Activated CD8-positive, alpha-beta memory T cell treated with anti-CD3 and anti-CD28 coated beads, Interleukin-2, amount 50 U/mL, for 48 hours (primary cell): ENCODE results near the gene MAST4.
"Not testable (repeated sequence)": the region's sequence is repeated elsewhere in the genome, so short reads cannot be mapped to it uniquely, and the experiment has no call there.

Experiments
- DNase-seq: peaks from one replicate; pipeline ENCODE4 v3.0.0-alpha.2; 2020

MAST4 gene

DNA sequence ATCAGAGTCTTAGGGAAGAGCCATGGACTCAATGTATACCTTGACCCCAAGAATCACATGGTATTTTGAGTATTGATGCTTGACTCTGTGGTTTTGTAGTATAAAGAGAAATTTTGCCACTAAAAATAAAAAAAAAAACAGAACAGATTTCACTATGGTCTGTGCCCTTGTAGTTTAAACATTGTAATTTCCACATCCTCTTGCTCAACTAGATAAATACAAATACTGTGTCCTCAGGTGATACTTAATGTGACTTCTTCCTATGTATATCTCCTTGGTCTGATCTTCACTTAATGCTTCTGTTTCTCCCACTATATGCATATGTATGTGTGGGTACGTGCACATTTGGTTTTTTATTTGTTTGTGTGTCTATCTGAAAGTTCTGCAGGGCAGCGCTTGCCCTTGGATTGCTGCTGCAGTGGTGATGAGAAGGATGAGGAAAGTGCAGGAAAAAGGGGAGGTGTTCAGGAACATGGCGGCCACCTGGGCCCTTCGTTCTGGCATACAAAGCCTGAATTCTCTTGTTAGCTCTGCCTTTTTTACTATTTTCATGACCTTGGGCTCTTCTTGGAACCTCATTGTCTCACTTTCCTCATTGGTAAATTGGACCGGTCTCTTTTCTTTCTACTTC lies 222.2 kb downstream of the MAST4 start:
- no peak for DNase-seq

- DNase-seq: no peak
Measured at GRCh38 chr5:66818935-66819328, 222.7 kb downstream of the MAST4 start.

- no peak for DNase-seq
Measured at GRCh38 chr5:66820630-66821207, 224.5 kb downstream of the MAST4 start.

DNA sequence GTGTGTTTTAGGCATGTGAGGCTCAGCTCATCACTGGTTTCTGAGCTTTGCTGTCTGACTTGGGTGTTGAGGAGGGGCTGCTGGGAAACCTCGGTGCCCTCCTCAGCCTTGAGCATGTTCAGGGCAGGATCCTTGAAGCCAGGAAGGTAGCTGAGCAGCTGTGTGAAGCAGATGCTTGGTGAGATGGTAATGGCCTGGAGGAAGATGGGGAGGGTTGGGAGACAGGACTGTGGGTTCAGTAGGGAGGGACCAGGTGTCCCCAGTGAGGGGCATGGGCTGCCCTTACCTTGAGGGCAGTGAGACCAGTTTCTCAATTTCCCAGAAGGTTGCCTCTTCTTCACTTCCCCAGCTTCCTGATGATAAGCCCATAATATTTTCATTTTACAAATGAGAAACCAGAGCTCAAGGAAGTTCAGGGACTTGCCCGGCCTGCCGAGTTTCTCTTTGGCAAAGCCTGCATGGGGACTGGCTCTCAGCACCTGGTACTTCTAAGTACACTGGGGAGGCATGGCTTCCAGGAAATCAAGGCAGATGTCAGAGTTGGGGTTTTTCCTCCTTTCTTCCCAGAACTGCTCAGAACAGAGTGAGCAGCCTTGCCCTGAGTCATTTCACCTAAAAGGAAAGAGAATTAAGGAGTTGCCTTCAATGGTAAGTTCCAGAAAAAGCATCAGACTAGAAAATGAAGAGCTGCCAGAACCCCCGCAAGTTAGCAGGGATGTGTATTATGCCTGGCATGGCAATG lies 225.7 kb downstream of the MAST4 start:
- DNase-seq: peak; percentile 56

DNA sequence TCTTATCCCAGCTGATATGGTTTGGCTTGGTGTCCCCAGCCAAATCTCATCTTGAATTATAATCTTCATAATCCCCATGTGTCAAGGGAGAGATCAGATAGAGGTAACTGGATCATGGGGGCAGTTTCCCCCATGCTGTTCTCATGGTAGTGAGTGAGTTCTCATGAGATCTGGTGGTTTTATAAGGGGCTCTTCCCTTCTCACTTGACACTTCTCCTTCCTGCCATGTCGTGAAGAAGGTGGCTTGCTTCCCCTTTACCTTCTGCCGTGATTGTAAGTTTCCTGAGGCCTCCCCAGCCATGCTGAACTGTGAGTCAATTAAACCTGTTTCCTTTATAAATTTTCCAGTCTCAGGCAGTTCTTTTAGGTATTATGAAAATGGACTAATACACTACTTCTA lies 226.7 kb downstream of the MAST4 start:
- DNase-seq: not testable (repeated sequence)

GRCh38 chr5:66824476-66824875 lies 228.3 kb downstream of the MAST4 start:
- DNase-seq: no peak

DNA sequence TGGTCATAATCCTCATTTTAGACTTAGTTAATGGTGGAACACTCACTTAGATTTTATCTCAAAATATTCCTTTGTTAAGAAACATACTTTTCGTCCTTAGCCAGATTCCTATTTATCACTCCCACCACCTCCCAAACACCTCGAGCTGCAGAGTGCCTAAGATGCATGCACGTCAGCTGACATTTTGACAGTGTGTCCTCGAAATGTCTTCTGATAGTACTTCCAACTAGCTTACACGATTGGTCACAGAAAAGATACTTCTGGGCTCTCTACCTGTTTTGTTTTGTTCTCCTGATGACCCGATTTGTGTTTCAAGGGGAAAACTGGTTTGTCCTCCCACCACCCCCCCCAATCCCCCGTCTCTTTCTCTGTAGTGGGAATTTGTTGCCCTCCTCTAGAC lies 230.1 kb downstream of the MAST4 start:
- DNase-seq: no peak

- no peak for DNase-seq
Measured at GRCh38 chr5:66826696-66827095, 230.5 kb downstream of the MAST4 start.

DNA sequence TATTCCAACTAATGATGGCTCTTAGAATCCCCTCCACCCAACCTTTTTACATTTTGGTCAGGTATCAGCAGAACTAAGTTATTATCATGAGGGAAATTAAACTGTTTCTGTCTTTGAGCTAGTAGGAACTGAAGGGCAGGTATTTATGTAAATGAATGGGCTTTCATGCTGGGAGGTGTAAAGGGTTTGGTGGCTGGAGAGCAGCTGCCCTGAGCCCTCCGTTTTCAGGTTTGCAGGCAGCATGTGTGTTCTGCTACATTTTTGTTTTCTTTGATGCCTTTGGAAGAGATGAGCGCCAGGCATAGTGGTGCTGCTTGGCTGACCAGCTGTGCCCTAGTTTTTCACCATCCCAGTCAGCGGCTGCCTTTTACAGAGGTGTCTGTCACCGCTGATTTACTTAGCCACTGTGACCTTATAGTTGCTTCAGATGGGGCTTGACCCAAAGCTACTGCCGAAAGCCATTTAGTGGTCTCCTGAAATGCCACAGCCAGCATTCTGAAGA lies 231.9 kb downstream of the MAST4 start:
- DNase-seq: no peak

GRCh38 chr5:66828548-66829357 lies 232.6 kb downstream of the MAST4 start:
- DNase-seq: peak; percentile 70

- DNase-seq: no peak
Measured at GRCh38 chr5:66829358-66829674, 233.1 kb downstream of the MAST4 start.

- no peak for DNase-seq
Measured at GRCh38 chr5:66829826-66830225, 233.6 kb downstream of the MAST4 start.

- no peak for DNase-seq
Measured at GRCh38 chr5:66830636-66831035, 234.4 kb downstream of the MAST4 start.

GRCh38 chr5:66839636-66840185 lies 243.5 kb downstream of the MAST4 start:
- DNase-seq: no peak

DNA sequence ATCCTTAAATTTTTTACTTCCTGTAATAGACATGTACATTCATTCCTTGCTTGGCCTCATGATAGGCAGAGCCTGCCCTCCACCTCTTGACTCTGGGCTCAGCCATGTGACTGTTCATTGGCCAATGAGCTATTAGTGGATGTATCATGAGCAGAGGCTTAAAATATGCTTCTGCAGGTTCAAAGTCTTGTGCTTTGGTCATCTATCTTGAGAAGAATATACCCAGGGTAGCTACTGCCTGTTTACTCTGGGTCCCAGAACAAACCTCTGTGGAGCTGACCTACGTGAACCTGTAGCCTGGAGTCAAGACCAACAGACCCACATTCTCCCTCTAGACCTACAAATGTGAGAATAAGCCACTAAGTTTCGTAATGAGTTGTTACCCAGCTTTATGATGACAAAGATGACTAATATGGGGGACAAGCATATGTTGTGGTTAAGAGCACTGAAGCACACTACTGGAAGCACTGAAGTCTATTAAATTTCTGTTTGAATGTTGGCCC lies 244.4 kb downstream of the MAST4 start:
- DNase-seq: peak; percentile 58

- no peak for DNase-seq
Measured at GRCh38 chr5:66841264-66841663, 245.1 kb downstream of the MAST4 start.

DNA sequence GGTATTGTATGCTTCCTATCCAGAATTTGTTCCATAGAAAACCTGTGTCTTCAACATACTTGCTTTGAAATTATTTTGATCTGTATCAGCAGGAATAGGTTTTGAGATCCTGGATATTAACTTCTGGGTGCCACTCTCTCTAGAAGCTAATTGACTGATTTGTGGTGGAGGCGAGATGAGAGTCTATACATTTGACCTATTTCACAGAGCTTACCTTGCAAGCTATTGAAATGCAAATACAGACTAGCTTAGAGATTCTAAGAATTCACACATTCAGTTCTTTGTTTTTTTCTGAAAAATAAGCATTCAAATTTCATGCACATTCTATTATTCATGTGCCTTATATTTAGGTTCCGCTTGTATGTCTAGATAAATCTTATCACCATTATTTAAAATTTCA lies 246.3 kb downstream of the MAST4 start:
- DNase-seq: no peak

- no peak for DNase-seq
Measured at GRCh38 chr5:66843065-66843464, 246.9 kb downstream of the MAST4 start.

DNA sequence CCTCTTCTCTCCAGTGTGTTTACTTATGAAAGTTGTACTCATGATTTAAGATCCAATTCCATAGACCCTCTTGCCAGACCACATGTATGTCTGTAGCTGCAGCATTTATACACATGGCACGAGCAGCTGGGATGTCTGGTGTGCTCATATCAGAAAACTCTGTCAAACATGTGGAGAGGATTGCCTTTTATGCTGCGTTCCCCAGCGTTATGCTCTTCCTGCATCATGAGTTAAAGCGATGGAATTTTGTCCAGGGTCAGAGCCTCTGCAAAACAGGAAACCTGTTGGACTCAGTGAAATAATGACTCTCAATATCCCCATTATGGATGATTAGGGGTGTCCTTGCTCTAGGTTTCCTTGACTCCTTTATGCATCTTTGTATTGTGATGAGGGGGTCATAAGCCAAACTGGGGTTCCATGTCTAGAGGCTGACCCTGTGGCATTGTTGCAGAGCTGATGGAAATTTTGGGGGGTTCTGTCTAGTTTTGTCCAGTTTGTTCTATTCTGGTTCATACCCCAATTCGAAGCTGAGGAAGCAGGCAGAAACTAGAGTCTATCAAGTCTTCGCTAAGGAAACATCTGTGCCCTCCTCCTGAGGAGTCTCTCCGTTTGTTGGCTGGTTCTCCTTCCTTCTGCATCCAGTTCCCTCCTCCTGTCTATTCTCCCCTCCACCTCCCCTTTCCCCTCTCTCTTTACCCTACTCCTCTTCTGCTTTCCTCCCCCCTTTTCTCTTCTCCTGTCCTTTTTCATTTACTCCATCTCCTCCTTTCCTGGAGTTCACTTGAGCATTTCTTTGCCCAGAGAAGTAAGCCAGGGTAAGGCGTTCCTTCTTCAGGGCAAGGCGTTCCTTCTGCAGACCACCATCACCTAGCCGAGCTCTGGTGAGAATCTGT lies 252.8 kb downstream of the MAST4 start:
- DNase-seq: no peak

DNA sequence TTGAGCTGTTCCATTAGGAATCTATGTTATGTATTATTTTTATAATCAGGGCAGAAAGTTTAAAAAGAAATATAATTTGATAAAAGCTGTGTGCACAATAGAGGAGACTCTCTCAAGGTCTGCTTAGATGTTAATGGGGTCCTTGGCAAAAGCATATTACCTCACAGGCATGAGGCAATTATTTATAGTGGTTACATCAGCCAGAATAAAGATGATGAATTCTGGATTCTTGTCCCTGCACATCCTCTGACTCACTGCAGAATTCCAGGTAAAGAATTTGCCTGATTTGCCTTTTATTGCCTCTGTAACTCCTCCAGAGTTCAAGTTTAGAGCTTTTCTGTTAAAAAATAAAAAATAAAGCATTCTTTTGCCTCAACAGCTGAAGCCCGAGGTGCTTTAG lies 253.6 kb downstream of the MAST4 start:
- DNase-seq: no peak

GRCh38 chr5:66850354-66851075 lies 254.3 kb downstream of the MAST4 start:
- no peak for DNase-seq
